ENCODE data around the gene CDC42EP4.

- no peak for TF ChIP-seq ZNF133 (CRISPR knock-in tag; IDR thresholded peaks at IDR 0.05)
- TF ChIP-seq NCOA6 (IDR thresholded peaks at IDR 0.05), result no peak
- TF ChIP-seq ZNF644 (tag; IDR thresholded peaks at IDR 0.05; ENCODE audit: low read depth), result no peak
- no peak for TF ChIP-seq HDAC8 (tag; IDR thresholded peaks at IDR 0.05)
- no peak for TF ChIP-seq SREBF1 (IDR thresholded peaks at IDR 0.05; ENCODE audit: borderline replicate concordance, low read depth, low read length)
- TF ChIP-seq POLR2H (tag; IDR thresholded peaks at IDR 0.05; ENCODE audit: low read depth), result no peak
- no peak for TF ChIP-seq CREBBP (IDR thresholded peaks at IDR 0.05; ENCODE audit: low read depth, low read length)
- no peak for TF ChIP-seq REST (IDR thresholded peaks at IDR 0.05; ENCODE audit: borderline replicate concordance)
- TF ChIP-seq REST (CRISPR knock-in tag; IDR thresholded peaks at IDR 0.05; ENCODE audit: low read depth), result no peak
- TF ChIP-seq CTCF (IDR thresholded peaks at IDR 0.05 in 2 of 3, conservative IDR thresholded peaks at IDR 0.05 in 1 of 3; ENCODE audit: insufficient read depth in 2 of 3, low read depth in 1 of 3, low read length in 3 of 3), result no peak
- no peak for TF ChIP-seq SMAD3 (CRISPR knock-in tag; conservative IDR thresholded peaks at IDR 0.05)
- TF ChIP-seq HMGXB4 (CRISPR knock-in tag; IDR thresholded peaks at IDR 0.05), result no peak
These were observed 13.1 kb upstream of the CDC42EP4 start for GRCh38 chr17:73324711-73325526.
